SU-DHL-6 (cell line): ENCODE data around the gene VEZT.

Experiments used
- EZH2phosphoT487 ChIP-seq: fragments of 200-600 bp; sonication (generic), shearing (Covaris generic); conservative IDR thresholded peaks from 2 replicates; pipeline ENCODE4 v1.6.1; 2018; ENCODE audit warnings: mild to moderate bottlenecking, antibody characterized with exemption, low read length, moderate library complexity, mixed read lengths
- TF ChIP-seq, protein P1 (sequence below): fragments of 200-600 bp; sonication (generic); IDR thresholded peaks from one replicate; pipeline ENCODE4 v1.5.1; 2017; ENCODE audit warnings: antibody characterized with exemption, mild to moderate bottlenecking, low read length, moderate library complexity; ENCODE audit not compliant: insufficient read depth, poor library complexity, severe bottlenecking

DNA sequence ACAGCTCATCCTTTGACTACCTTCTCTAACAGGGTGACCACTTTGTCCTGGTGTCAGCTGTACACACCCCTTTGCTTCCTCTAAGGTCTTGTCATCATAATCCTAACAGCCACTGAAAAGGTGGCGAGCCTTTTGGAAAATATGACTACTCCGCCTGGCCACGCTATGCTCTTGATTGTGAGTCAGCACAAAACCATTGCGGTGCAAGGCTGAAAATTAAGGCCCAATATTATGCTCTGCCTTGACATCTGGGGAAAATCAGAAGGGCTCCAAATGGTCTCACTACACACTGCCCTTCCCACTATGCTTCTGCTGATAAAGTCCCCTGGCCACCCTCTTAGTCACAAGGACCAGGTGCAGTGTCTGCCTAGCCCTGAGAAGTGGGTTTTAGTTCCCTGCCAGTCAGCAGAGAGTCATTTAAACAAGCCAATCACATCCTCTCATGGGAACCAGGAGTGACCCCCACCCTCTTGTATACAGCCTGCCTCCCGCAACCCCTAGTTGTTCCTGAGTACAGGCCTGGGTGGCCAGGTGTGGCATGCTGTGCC is 34.7 kb upstream of the VEZT start:
- TF ChIP-seq EZH2phosphoT487 = no peak
- TF ChIP-seq, protein P1, sequence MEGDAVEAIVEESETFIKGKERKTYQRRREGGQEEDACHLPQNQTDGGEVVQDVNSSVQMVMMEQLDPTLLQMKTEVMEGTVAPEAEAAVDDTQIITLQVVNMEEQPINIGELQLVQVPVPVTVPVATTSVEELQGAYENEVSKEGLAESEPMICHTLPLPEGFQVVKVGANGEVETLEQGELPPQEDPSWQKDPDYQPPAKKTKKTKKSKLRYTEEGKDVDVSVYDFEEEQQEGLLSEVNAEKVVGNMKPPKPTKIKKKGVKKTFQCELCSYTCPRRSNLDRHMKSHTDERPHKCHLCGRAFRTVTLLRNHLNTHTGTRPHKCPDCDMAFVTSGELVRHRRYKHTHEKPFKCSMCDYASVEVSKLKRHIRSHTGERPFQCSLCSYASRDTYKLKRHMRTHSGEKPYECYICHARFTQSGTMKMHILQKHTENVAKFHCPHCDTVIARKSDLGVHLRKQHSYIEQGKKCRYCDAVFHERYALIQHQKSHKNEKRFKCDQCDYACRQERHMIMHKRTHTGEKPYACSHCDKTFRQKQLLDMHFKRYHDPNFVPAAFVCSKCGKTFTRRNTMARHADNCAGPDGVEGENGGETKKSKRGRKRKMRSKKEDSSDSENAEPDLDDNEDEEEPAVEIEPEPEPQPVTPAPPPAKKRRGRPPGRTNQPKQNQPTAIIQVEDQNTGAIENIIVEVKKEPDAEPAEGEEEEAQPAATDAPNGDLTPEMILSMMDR = no peak
